BLaER1 (cell line): ENCODE measurements around the gene UBE2C.
"Not testable (repeated sequence)": the region's sequence is repeated elsewhere in the genome, so short reads cannot be mapped to it uniquely, and the experiment has no call there.

Source experiments
- H3K27ac ChIP-seq: shearing (Covaris generic); formaldehyde crosslinking; 2 replicates; pipeline ENCODE4 v1.8.1; 2022
- H3K27me3 ChIP-seq: shearing (Covaris generic); formaldehyde crosslinking; 2 replicates; pipeline ENCODE4 v1.8.1; 2022
- H3K36me3 ChIP-seq: shearing (Covaris generic); formaldehyde crosslinking; 2 replicates; pipeline ENCODE4 v1.8.1; 2022
- H3K4me1 ChIP-seq: shearing (Covaris generic); formaldehyde crosslinking; 2 replicates; pipeline ENCODE4 v1.8.1; 2022
- H3K4me2 ChIP-seq: shearing (Covaris generic); formaldehyde crosslinking; 2 replicates; pipeline ENCODE4 v1.8.1; 2022
- H3K4me3 ChIP-seq: shearing (Covaris generic); formaldehyde crosslinking; 2 replicates; pipeline ENCODE4 v1.8.1; 2022
- H3K9ac ChIP-seq: shearing (Covaris generic); formaldehyde crosslinking; 2 replicates; pipeline ENCODE4 v1.8.1; 2022
- H3K9me3 ChIP-seq: shearing (Covaris generic); formaldehyde crosslinking; 2 replicates; pipeline ENCODE4 v1.8.1; 2022
- H4K20me1 ChIP-seq: shearing (Covaris generic); formaldehyde crosslinking; 2 replicates; pipeline ENCODE4 v1.8.1; 2022
- Cebpa-rat ChIP-seq: shearing (Covaris generic); IDR thresholded peaks from 2 replicates; pipeline ENCODE4 v1.8.1; 2022

Gene UBE2C

DNA sequence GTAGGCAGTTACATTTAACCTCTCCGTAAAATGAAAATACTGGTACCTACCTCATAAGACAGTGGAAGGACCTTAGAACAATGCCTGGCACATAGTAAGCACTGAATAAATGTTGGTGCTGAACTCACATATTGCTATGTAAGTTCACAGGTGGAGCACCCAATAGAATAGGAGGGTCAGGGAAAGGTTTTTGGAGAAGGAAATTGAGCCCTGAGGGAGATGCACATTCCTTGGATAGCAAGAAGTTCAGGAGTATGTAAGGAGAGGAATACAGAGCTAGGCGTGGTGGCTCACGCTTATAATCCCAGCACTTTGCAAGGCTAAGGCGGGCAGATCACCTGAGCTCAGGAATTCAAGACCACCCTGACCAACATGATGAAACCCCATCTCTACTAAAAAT lies 7.0 kb downstream of the UBE2C start:
- Histone ChIP-seq H3K9ac (no peak overlapping the region), H3K36me3 (peaks cover 30% of the 10 kb centered on the region), H3K4me3 (no peak overlapping the region), H3K9me3 (no peaks in the 10 kb centered on the region), H3K4me1 (peaks cover 25% of the 10 kb centered on the region), H3K27me3 (peaks cover 34% of the 10 kb centered on the region), H4K20me1 (0 out of 2 replicates have a peak, but pooled peaks cover 18% of the 10 kb centered on the region), H3K27ac (no peak overlapping the region), H3K4me2 (no peak overlapping the region)
- no peak for TF ChIP-seq Cebpa-rat

DNA sequence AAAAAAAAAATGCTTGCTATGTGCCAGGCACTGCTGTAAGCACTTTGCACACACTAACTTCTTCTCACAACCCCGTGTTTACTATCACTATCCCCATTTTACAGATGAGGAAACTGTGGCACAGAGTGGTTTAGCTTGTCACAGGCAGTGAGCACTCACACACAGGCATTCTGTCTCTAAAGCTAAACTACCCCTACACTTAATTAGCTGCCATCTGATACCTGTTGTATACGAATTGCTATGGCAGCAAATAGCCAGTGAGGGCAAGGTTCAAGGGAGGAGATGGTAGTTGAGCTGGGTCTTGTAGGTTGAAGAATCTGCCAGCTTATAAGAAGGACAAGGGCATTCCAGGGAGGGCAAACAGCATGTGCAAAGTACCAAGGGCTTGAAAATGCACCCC lies 9.5 kb downstream of the UBE2C start:
- no peak overlapping the region for H3K27ac ChIP-seq
- peaks cover 7% of the 10 kb centered on the region for H3K36me3 ChIP-seq
- no peak overlapping the region for H3K4me2 ChIP-seq
- H3K9me3 ChIP-seq = no peaks in the 10 kb centered on the region
- H3K4me1 ChIP-seq = peaks cover 21% of the 10 kb centered on the region
- H3K9ac ChIP-seq = no peak overlapping the region
- no peak overlapping the region for H3K4me3 ChIP-seq
- H3K27me3 ChIP-seq = peaks cover 44% of the 10 kb centered on the region
- 0 out of 2 replicates have a peak, but pooled peaks cover 18% of the 10 kb centered on the region for H4K20me1 ChIP-seq
- TF ChIP-seq Cebpa-rat = no peak

DNA sequence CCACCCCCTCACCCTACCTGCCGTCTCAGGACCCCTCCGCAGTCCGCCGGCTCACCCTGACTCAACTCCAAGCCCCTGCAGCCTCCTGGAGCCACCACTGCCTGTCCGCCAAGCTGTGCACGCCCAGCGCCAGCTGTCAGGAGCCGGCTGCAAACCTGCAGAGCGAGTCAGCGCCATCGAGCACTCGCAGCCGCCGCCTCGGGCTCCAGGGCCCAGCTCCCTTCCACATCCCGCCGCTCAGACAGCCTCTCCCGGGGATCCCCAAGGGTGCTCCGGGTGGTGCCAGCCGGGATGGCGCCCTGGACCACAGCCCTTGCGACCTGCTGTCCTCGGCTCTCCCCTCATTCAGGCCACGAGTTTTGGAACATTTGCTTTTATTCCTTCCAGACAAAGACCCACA lies 10.4 kb downstream of the UBE2C start:
- Histone ChIP-seq H3K36me3 (no peaks in the 10 kb centered on the region), H3K27ac (no peak overlapping the region), H3K4me1 (peaks cover 16% of the 10 kb centered on the region), H3K9me3 (no peaks in the 10 kb centered on the region), H3K4me3 (peak overlapping the region; percentile 36; the same call in 1 of the 2 replicates), H3K27me3 (peaks cover 44% of the 10 kb centered on the region), H4K20me1 (0 out of 2 replicates have a peak, but pooled peaks cover 18% of the 10 kb centered on the region), H3K4me2 (peak overlapping the region; percentile 60), H3K9ac (0 out of 2 replicates have a peak overlapping the region, but pooled peaks have one; percentile 2)
- no peak for TF ChIP-seq Cebpa-rat

DNA sequence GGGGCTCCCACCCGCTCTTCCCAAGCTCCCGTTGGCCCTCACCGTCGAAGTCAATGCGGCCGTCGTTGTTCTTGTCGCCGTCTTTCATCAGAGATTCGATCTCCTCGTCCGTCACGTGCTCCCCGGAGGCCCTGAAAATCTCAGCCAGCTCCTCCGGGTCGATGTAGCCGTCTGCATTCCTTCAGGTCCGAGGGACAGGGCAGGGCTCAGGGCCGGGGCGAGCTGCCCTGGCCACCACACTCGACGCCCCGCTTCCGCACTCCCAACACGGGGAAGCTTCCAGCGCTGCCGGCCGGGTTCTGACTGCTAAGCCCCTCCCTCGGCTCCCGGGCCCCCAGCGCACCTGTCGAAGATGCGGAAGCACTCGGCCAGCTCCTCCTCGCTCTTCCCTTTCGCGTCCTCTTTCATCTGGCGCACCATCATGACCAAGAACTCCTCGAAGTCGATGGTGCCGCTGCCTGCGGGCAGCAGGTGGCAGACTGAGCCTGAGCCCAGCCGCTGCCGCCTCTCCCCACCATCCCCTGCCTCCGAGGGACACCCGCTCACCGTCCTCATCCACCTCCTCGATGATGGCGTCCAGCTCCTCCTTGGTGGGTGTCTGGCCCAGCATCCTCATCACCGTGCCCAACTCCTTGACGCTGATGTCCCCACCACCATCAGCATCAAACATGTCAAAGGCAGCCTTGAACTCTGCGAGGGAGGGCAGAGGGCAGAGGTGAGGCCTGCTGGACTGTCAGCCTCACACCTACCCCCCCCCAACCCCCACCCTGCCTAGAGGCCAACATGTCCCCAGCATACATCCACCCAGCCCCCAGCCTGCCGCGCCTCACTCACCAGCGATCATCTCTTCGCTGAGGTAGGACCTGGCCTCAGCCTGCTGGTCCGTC lies 11.7 kb downstream of the UBE2C start:
- Histone ChIP-seq H3K4me2 (peak overlapping the region; percentile 44), H3K4me1 (peaks cover 16% of the 10 kb centered on the region), H4K20me1 (0 out of 2 replicates have a peak, but pooled peaks cover 18% of the 10 kb centered on the region), H3K4me3 (no peak overlapping the region), H3K9me3 (no peaks in the 10 kb centered on the region), H3K27me3 (peaks cover 44% of the 10 kb centered on the region), H3K27ac (no peak overlapping the region), H3K9ac (no peak overlapping the region), H3K36me3 (no peaks in the 10 kb centered on the region)
- no peak for TF ChIP-seq Cebpa-rat

DNA sequence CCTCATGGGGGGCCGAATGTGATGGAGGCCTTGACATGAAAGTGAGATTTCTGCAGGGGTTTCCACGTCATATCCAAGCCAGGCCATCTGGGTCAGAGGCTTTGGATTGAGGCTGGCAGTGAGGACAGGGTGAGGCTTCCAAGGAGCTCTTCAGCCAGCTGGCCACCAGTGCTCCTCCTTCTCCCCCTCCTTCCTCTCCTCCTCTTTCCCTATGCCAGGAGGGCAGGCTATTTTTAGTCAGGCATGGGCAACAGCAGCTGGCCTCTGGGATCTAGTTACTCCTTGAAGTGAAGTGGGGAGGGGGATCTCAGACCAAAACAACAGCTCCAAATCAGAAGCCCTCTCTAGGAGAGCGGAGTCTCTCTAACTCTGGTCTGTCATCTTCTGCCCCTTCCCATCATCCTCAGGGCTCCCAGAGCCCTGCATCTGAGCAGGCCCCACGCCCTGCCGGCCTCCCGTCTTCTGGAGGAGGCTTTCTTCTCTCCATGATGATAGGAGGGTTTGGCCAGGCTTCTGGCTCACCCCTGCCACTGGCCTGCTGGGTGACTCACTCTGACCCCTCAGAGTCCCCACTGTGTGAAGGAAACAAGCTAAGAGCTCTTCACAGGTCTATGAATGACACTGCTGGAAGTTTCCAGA lies 14.1 kb downstream of the UBE2C start:
- H4K20me1 ChIP-seq = 0 out of 2 replicates have a peak, but pooled peaks cover 18% of the 10 kb centered on the region
- H3K4me1 ChIP-seq = peaks cover 16% of the 10 kb centered on the region
- no peak overlapping the region for H3K4me3 ChIP-seq
- H3K4me2 ChIP-seq = no peak overlapping the region
- H3K9me3 ChIP-seq = no peaks in the 10 kb centered on the region
- H3K27me3 ChIP-seq = peaks cover 40% of the 10 kb centered on the region
- no peak for TF ChIP-seq Cebpa-rat
- no peak overlapping the region for H3K9ac ChIP-seq
- no peaks in the 10 kb centered on the region for H3K36me3 ChIP-seq
- H3K27ac ChIP-seq = no peak overlapping the region

DNA sequence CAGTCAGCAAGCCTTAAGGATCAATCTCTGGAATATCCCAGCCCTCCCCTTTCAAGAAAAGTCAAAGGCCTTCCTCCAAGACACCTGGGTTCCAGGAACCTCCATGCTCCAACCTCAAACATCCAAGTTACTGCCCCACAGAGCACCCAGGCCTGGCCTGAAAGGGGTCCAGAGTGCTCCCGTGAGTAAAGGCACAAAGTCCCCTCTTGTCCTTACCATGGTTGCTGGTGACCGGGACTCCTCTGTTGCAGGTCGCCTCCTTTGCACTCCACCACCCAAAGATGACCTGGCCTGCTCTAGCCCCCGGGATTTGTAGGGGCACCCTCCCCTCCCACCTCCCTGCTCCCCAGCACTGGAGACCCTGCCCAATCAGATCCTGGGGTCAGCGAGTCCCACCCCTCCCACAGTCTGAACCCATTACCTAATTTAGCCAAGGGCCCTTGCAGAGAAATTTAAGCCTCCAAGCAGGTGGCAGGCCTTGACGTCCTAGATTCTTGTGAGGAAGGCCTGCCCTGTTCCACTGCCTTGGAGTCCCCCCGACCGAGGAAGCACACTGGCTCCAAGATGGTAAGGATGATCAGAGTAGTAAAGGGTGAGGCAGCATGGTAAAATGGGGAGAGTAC lies 14.7 kb downstream of the UBE2C start, which contains the start of gene TNNC2:
Gene TNNC2, minus strand, starts transcription at position 283 of the 623 bp plus-strand sequence. Its CDS starts 64 bp downstream, at position 219.
- no peak for TF ChIP-seq Cebpa-rat
- Histone ChIP-seq H3K9me3 (no peaks in the 10 kb centered on the region), H3K27ac (no peak within 1 kb of the TSS), H3K4me3 (no peak within 1 kb of the TSS), H3K27me3 (peaks cover 33% of the 10 kb centered on the region), H3K36me3 (no peaks in the 10 kb centered on the region), H4K20me1 (0 out of 2 replicates have a peak, but pooled peaks cover 18% of the 10 kb centered on the region), H3K4me1 (peaks cover 16% of the 10 kb centered on the region), H3K9ac (no peak within 1 kb of the TSS), H3K4me2 (no peak within 1 kb of the TSS)

- H3K9me3 ChIP-seq = no peaks in the 10 kb centered on the region
- no peak overlapping the region for H3K4me2 ChIP-seq
- peaks cover 16% of the 10 kb centered on the region for H3K4me1 ChIP-seq
- H3K9ac ChIP-seq = no peak overlapping the region
- no peaks in the 10 kb centered on the region for H3K36me3 ChIP-seq
- TF ChIP-seq Cebpa-rat = no peak
- 0 out of 2 replicates have a peak, but pooled peaks cover 15% of the 10 kb centered on the region for H4K20me1 ChIP-seq
- no peak overlapping the region for H3K27ac ChIP-seq
- H3K4me3 ChIP-seq = no peak overlapping the region
- H3K27me3 ChIP-seq = peaks cover 33% of the 10 kb centered on the region
Observed at GRCh38 chr20:45827712-45828111, 15.3 kb downstream of the UBE2C start.

DNA sequence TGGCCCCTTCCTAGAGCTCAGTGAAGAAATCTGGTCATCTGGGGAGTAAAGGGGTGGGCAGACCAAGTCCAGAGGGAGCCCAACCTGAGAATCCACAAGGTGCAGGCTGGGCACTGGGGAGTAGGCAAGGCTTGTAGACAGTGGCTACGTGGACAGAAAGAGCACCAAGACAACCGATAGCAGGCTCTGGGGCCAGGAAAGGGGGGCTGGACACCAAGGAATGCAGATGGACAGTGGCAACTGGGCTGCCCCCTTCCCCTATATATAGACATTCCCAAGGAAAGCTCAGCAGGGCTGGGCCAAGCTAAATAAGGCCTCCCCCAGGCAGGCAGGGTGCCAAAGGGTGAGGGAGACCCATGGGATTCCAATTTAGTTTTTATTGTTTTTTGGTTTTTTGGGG lies 16.1 kb downstream of the UBE2C start:
- H3K9me3 ChIP-seq = no peaks in the 10 kb centered on the region
- H3K27ac ChIP-seq = no peak overlapping the region
- no peak overlapping the region for H3K4me2 ChIP-seq
- H3K4me1 ChIP-seq = peaks cover 14% of the 10 kb centered on the region
- TF ChIP-seq Cebpa-rat = no peak
- H3K4me3 ChIP-seq = no peak overlapping the region
- 0 out of 2 replicates have a peak, but pooled peaks cover 6% of the 10 kb centered on the region for H4K20me1 ChIP-seq
- peaks cover 33% of the 10 kb centered on the region for H3K27me3 ChIP-seq
- H3K36me3 ChIP-seq = no peaks in the 10 kb centered on the region
- H3K9ac ChIP-seq = no peak overlapping the region

- not testable (repeated sequence) for H3K4me2 ChIP-seq, H3K9me3 ChIP-seq, H3K27ac ChIP-seq, H3K36me3 ChIP-seq, H4K20me1 ChIP-seq, H3K4me3 ChIP-seq, H3K9ac ChIP-seq
- H3K27me3 ChIP-seq = peaks cover 33% of the 10 kb centered on the region
- H3K4me1 ChIP-seq = peaks cover 14% of the 10 kb centered on the region
Observed at GRCh38 chr20:45829673-45830106, 17.2 kb downstream of the UBE2C start.
